ENCODE measurements around the gene SMIM32.

- TF ChIP-seq CTCF (IDR thresholded peaks at IDR 0.05; ENCODE audit: poor library complexity, severe bottlenecking) (no peak), RAD21 (conservative IDR thresholded peaks at IDR 0.05) (no peak), MXI1 (conservative IDR thresholded peaks at IDR 0.05; ENCODE audit: poor library complexity, severe bottlenecking) (no peak), EZH2 (IDR thresholded peaks at IDR 0.05; ENCODE audit: borderline replicate concordance, insufficient read depth, low read length, poor library complexity, severe bottlenecking) (no peak), POLR2AphosphoS5 (IDR thresholded peaks at IDR 0.05) (no peak), SMC3 (conservative IDR thresholded peaks at IDR 0.05; ENCODE audit: poor library complexity) (no peak), TAF1 (IDR thresholded peaks at IDR 0.05; ENCODE audit: low read depth) (no peak)
Measured at GRCh38 chr5:136191304-136192014, 1.5 kb downstream of the SMIM32 start.
